Measurements from ENCODE around the gene NAT14.
"Not testable (repeated sequence)": the region's sequence is repeated elsewhere in the genome, so short reads cannot be mapped to it uniquely, and the experiment has no call there.

NAT14 gene

GRCh38 chr19:55503157-55503501 lies 18.1 kb downstream of the NAT14 start:
- DNase-seq (ENCODE audit: low read depth) = no peak

DNA sequence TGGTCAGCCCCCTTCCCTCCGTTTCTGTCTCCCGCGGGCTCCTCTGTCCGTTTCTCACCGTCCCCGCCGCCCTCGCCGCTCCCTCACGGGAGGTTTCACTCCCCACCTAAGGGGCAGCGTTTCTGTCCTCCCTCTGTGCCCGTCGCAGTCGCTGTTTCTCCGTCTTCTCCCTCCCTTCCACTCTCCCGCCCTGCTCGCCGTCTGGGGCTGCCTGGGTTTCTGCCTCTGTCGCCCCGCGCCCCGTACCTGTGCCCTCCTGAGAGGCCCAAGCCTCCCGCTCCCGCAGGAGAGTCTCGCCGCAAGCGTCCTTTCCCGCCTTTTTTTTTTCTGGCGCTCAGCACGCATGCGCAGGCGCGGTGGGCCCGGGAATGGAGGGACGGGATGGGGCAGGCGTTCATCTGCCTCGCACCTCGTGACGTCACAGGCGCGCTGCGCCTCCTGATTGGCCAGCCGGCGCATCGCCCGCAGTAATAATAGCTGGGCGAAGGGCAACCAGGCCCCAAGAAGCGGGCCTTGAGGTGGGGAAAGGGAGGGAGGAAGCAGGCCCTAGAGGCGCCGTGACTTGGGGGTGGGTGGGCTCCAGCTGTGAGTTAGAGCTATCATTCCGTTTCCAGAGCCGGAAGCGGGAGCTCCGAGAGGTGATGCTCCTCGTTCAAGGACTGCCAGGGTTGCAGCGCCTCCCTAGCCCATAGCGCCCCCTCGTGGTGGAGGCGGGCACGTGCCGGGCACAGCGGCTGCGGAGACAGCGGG lies 18.7 kb downstream of the NAT14 start:
- DNase-seq (ENCODE audit: low read depth) = peak; percentile 88

- no peak for DNase-seq (ENCODE audit: low read depth)
These were observed 19.2 kb downstream of the NAT14 start for GRCh38 chr19:55504252-55504603.

DNA sequence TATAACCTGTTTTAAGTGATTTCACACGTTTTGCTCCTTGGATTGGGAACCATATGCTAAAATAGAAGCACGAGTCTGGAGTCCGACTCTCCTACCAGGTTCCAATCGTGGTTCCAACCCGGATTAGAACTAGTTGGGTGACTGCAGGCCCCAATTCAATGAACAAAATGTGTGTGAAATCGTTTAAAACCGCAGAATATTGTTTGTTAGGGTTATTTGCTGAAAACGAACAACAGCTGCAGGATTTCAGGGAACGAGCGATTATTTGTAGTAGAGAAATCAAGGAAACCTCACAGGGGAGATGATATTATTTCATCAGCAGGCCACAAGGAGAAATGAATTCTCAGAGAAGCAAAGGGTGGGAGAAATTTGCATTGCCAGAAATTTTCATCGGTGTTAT lies 20.0 kb downstream of the NAT14 start:
- DNase-seq (ENCODE audit: low read depth) = no peak

GRCh38 chr19:55508120-55508519 lies 23.1 kb downstream of the NAT14 start:
- no peak for DNase-seq (ENCODE audit: low read depth)

- peak; percentile 84 for DNase-seq (ENCODE audit: low read depth)
These were observed 32.1 kb downstream of the NAT14 start for GRCh38 chr19:55516878-55517620.

GRCh38 chr19:55519451-55520311 lies 34.7 kb downstream of the NAT14 start:
- no peak for DNase-seq (ENCODE audit: low read depth)

- DNase-seq (ENCODE audit: low read depth) = no peak
These were observed 35.8 kb downstream of the NAT14 start for GRCh38 chr19:55520691-55521292.

DNA sequence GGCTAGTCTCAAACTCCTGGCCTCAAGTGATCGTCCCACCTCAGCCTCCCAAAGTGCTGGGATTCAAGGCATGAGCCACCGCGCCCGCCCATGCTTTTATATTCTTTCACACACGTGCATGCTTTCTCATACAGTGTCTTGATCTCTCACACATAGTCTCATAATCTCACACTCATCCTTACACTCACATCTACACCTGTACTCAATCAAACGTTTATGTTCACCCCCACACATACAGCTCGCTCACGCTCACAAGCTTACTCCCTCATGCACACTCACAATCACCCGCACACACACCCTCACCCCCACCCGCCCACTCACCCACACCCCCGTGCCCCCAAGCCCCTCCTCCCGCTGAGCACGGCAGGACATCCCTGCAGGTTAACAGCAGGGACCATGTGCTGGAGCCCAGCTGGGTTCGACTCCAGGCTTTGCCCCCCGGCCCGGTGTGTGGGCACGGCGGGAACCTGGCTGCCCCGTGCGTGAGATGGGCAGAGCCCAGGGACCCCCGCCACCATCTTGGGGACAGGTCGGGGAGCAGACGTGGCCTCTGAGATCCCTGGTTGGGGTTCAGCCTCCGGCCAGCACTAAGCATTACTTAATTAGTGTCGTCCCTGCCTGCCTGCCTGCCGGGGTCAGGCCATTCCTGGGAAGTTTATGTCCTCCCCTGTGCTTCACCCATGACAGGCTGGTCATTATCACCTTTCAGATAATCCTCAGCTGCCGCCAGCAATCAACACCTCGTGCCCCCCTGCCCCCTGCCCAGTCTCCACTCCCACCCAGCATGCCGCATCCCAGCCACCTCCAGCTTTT lies 40.5 kb downstream of the NAT14 start:
- DNase-seq (ENCODE audit: low read depth) = no peak

- DNase-seq (ENCODE audit: low read depth) = no peak
These were observed 41.5 kb downstream of the NAT14 start for GRCh38 chr19:55526216-55527196.

DNA sequence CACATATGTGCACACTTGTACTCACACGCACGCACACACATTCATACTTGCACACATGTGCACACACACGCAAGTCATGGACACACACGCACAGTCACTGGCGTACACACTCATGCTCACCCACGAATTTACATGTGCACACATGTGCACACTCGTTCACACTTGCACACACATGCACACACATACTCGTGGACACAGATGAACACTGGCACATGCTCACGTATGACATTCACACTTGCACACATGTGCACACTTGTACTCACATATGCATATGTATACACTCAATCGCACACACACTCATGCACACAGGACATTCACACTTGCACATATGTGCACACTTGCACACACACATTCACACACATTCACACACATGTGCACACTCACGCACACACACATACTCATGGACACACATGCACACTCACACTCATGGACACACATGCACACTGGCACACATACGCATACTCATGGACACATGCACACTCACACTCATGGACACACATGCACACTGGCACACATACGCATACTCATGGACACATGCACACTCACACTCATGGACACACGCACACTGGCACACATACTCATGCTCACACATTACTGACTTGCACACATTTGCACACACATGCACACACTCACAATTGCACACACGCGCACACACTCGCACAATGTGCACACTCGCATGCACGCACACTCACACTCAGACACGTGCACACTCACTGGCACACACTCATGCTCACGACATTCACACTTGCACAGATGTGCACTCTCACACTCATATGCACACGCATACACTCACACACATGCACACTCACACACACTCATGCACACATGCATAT lies 42.4 kb downstream of the NAT14 start:
- no peak for DNase-seq (ENCODE audit: low read depth)

DNA sequence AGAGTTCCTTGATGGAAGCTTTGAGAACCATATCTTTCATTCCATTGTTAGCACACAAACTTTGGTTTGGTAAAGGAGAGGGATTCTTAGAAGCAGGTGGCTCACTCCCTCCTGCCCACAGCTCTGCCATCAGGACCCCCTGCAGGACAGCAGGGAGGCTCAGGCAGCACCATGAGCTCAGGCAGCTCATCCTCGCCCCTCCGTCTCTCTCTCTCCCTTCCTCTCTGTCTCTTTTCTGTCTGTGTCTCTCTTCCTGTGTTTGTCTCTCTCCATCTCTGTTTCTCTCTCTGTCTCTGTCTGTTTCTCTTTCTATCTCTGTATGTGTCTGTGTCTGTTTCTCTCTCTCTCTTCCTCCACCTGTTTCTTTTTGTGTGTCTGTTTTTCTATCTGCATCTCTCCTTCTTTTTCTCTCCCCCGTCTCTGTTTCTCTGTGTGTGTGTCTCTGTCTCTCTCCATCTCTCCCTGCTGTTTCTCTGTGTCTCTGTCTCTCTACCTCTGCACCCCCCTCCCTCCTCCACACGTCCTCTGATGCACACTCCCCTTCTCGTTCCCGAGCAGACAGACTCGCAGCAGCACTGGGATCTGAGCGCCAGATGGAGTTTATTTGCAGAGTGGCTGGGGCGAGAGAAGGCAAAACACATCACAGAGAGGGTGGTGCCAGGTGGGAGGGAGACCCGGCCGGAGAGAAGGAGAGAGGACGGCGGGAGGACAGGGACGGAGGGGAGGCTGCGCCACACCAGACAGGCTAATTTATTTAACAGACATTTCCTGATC lies 43.2 kb downstream of the NAT14 start:
- no peak for DNase-seq (ENCODE audit: low read depth)

DNA sequence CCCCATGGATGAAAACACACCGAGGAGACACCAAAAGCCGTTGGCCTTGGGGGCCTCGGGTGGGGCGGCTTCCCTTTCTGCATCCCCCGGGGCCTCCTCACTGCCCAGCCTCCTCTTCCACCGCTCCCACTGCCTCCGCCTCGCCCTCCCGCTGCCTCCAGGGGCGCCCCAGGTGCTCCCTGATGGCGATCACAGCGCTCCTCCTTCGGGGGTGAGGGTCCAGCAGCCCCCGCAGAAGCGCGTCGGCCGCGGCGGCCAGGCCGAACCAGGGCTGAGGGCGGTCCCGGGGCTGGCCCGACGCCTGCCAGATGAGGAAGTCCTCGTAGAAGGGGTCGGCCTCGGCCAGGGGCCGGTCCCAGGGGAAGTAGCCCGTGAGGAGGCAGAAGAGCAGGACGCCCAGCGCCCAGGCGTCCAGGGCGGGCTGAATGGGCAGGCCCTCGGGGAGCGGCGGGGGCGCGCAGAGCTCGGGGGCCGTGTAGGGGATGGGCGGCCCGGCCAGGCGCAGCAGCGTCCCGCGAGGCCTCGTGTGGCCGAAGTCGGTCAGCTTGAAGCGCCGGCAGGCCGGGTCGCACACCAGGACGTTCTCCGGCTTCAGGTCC lies 44.7 kb downstream of the NAT14 start:
- DNase-seq (ENCODE audit: low read depth) = no peak

- no peak for DNase-seq (ENCODE audit: low read depth)
These were observed 46.0 kb downstream of the NAT14 start for GRCh38 chr19:55530996-55531395.

GRCh38 chr19:55534280-55534679 lies 49.3 kb downstream of the NAT14 start:
- DNase-seq (ENCODE audit: low read depth) = not testable (repeated sequence)

- DNase-seq (ENCODE audit: low read depth) = no peak
These were observed 50.4 kb downstream of the NAT14 start for GRCh38 chr19:55535173-55535964.

DNA sequence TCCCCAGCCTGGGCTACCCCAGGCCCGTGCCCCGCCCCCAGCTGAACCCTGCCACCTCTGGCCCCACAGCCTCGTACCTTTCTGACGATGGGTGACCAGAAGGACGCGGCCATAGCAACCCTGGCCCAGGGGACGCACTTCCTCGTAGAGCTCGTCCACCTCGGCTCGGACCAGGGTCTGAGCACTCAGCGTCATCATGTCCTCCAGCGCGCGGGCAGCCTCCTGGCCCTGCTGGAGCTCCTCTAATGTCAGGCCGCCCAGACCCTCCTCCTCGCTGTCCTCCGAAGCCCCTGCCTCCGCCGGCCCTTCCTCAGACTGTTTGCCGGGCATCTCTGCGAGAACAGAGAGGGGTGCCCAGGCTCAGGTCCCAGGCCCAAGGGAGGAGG lies 51.0 kb downstream of the NAT14 start:
- DNase-seq (ENCODE audit: low read depth) = no peak

Measured in activated T-helper 9 cell treated with anti-CD3 and anti-CD28 coated beads, Interleukin-2, amount 50 U/mL, for 16 hours (primary cell).